SH-SY5Y (cell line): ENCODE data around the gene NDUFAF5.

ENCODE experiments used
- GATA2 ChIP-seq: IDR thresholded peaks from 2 replicates; pipeline ENCODE4 v1.6.1; 2011; ENCODE audit warnings: mild to moderate bottlenecking, low read depth, low read length
- GATA3 ChIP-seq: IDR thresholded peaks from 2 replicates; pipeline ENCODE4 v1.6.1; 2011; ENCODE audit warnings: low read depth, mild to moderate bottlenecking, low read length, moderate library complexity

DNA sequence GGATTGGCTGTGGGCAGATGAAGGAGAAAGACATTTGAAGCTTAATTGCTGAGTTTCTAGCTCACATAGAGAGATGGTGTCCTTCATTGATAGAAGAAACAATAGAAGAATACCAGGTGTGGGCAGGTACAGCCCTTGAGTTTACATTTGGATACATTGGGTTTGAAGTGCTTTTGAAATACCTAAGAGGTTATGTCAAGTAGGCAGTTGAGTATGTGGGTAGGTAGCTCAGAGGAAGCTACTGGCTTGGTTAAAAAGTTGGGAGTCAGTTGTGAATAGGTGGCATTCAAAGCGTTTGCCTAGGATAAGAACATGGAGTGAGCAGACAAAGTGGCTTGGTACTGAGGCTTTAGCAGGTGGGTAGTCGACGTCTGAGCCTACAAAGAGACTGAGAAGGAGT is 25.0 kb downstream of the NDUFAF5 start:
- TF ChIP-seq GATA2 = no peak
- no peak for TF ChIP-seq GATA3
